IPS-15b (cell line): ENCODE results near the gene AGAP9.
"Not testable (repeated sequence)": the region's sequence is repeated elsewhere in the genome, so short reads cannot be mapped to it uniquely, and the experiment has no call there.

Experiments
- H3K27me3 ChIP-seq: one replicate; pipeline ENCODE4 v1.6.1; 2013; ENCODE audit warnings: low read length; ENCODE audit not compliant: control insufficient read depth, insufficient read depth
- H3K36me3 ChIP-seq: one replicate; pipeline ENCODE4 v1.6.1; 2013; ENCODE audit warnings: low read length; ENCODE audit not compliant: control insufficient read depth, insufficient read depth
- H3K4me1 ChIP-seq: one replicate; pipeline ENCODE4 v1.6.1; 2013; ENCODE audit warnings: mild to moderate bottlenecking, low read length; ENCODE audit not compliant: control insufficient read depth, insufficient read depth
- H3K4me3 ChIP-seq: one replicate; pipeline ENCODE4 v1.5.1; 2013; ENCODE audit warnings: low read depth, low read length
- H3K9ac ChIP-seq: one replicate; pipeline ENCODE4 v1.6.1; 2013; ENCODE audit warnings: low read depth, mild to moderate bottlenecking, low read length
- H3K9me3 ChIP-seq: one replicate; pipeline ENCODE4 v1.6.1; 2013; ENCODE audit warnings: mild to moderate bottlenecking, low read length; ENCODE audit not compliant: control insufficient read depth, insufficient read depth

Gene AGAP9

GRCh38 chr10:47523475-47523874 is at the start of gene AGAP9:
Gene AGAP9 (minus strand): TSS chr10:47523638. CDS start chr10:47523526, 112 bp downstream.
- not testable (repeated sequence) for H3K27me3 ChIP-seq, H3K9me3 ChIP-seq, H3K4me1 ChIP-seq, H3K36me3 ChIP-seq, H3K4me3 ChIP-seq, H3K9ac ChIP-seq

GRCh38 chr10:47571138-47571912 is 47.9 kb upstream of the AGAP9 start:
- not testable (repeated sequence) for H3K9ac ChIP-seq, H3K36me3 ChIP-seq, H3K9me3 ChIP-seq, H3K4me1 ChIP-seq, H3K4me3 ChIP-seq, H3K27me3 ChIP-seq

GRCh38 chr10:47566757-47567156 is 43.3 kb upstream of the AGAP9 start:
- H3K9ac ChIP-seq, H3K4me3 ChIP-seq, H3K9me3 ChIP-seq, H3K4me1 ChIP-seq, H3K36me3 ChIP-seq, H3K27me3 ChIP-seq: not testable (repeated sequence)

- H3K4me1 ChIP-seq, H3K27me3 ChIP-seq, H3K4me3 ChIP-seq, H3K9ac ChIP-seq, H3K9me3 ChIP-seq, H3K36me3 ChIP-seq: not testable (repeated sequence)
These were observed 42.8 kb upstream of the AGAP9 start for GRCh38 chr10:47566108-47566699.

- not testable (repeated sequence) for H3K9me3 ChIP-seq, H3K27me3 ChIP-seq, H3K36me3 ChIP-seq, H3K9ac ChIP-seq, H3K4me1 ChIP-seq, H3K4me3 ChIP-seq
These were observed 42.1 kb upstream of the AGAP9 start for GRCh38 chr10:47565517-47565920.

- not testable (repeated sequence) for H3K9me3 ChIP-seq, H3K27me3 ChIP-seq, H3K4me1 ChIP-seq, H3K4me3 ChIP-seq, H3K9ac ChIP-seq, H3K36me3 ChIP-seq
These were observed 41.5 kb upstream of the AGAP9 start for GRCh38 chr10:47564953-47565352.

GRCh38 chr10:47564318-47564717 is 40.9 kb upstream of the AGAP9 start:
- not testable (repeated sequence) for H3K27me3 ChIP-seq, H3K9me3 ChIP-seq, H3K36me3 ChIP-seq, H3K4me1 ChIP-seq, H3K9ac ChIP-seq, H3K4me3 ChIP-seq

- not testable (repeated sequence) for H3K4me1 ChIP-seq, H3K9ac ChIP-seq, H3K36me3 ChIP-seq, H3K9me3 ChIP-seq, H3K27me3 ChIP-seq, H3K4me3 ChIP-seq
These were observed 37.0 kb upstream of the AGAP9 start for GRCh38 chr10:47560452-47560851.

GRCh38 chr10:47559718-47560308 is 36.4 kb upstream of the AGAP9 start:
- H3K9ac ChIP-seq, H3K36me3 ChIP-seq, H3K27me3 ChIP-seq, H3K9me3 ChIP-seq, H3K4me3 ChIP-seq, H3K4me1 ChIP-seq: not testable (repeated sequence)

- H3K36me3 ChIP-seq, H3K9me3 ChIP-seq, H3K4me1 ChIP-seq, H3K4me3 ChIP-seq, H3K9ac ChIP-seq, H3K27me3 ChIP-seq: not testable (repeated sequence)
These were observed 34.7 kb upstream of the AGAP9 start for GRCh38 chr10:47558109-47558508.

- H3K9ac ChIP-seq, H3K4me1 ChIP-seq, H3K27me3 ChIP-seq, H3K9me3 ChIP-seq, H3K36me3 ChIP-seq, H3K4me3 ChIP-seq: not testable (repeated sequence)
These were observed 34.2 kb upstream of the AGAP9 start for GRCh38 chr10:47557616-47558015.

- H3K4me1 ChIP-seq, H3K9me3 ChIP-seq, H3K36me3 ChIP-seq, H3K9ac ChIP-seq, H3K4me3 ChIP-seq, H3K27me3 ChIP-seq: not testable (repeated sequence)
These were observed 31.9 kb upstream of the AGAP9 start for GRCh38 chr10:47555334-47555733.
